ENCODE data around the gene OVAAL.
"Not testable (repeated sequence)": the region's sequence is repeated elsewhere in the genome, so short reads cannot be mapped to it uniquely, and the experiment has no call there.

GRCh38 chr1:180549770-180550169, 9.0 kb upstream of the OVAAL start:
- TF ChIP-seq CTCF (IDR thresholded peaks at IDR 0.05; ENCODE audit: low read depth, low read length, poor library complexity, severe bottlenecking); EZH2phosphoT487 (IDR thresholded peaks at IDR 0.05; ENCODE audit: borderline replicate concordance, low read length): not testable (repeated sequence)

Measured in DOHH2 (cell line).